Lung (tissue), 12 donors: ENCODE results near the gene SYNPR. TPM values are rescaled to one million over a fixed set of nuclear protein-coding genes. Genes with fewer than 3 reads are reported as not detected.

Experiments
- ATAC-seq: fragments of 200-7000 bp; cut with Tn5 transposase; one replicate; pipeline ENCODE4 v1.9.1; 2020; ENCODE audit warnings: moderate number of reproducible peaks; ENCODE audit not compliant: insufficient read depth, low FRiP score
- DNase-seq, 3 donors: peaks; one replicate each; pipeline ENCODE4 v3.0.0-alpha.2; 2013 to 2017
- H3K27ac ChIP-seq, 2 donors: one replicate each; pipeline ENCODE4 v1.5.1; 2013; ENCODE audit warnings: mild to moderate bottlenecking in 2 of 2, moderate library complexity in 2 of 2, control low read depth in 1 of 2, inconsistent platforms in 1 of 2, low read depth in 1 of 2, low read length in 1 of 2
- H3K27me3 ChIP-seq, 3 donors: one replicate each; pipeline ENCODE4 v1.5.1; 2013; ENCODE audit warnings: low read length in 2 of 3; ENCODE audit not compliant: control insufficient read depth in 3 of 3, insufficient read depth in 3 of 3
- H3K36me3 ChIP-seq, 4 donors: one replicate each; pipeline ENCODE4 v1.5.1; 2013; ENCODE audit warnings: low read length in 4 of 4, mild to moderate bottlenecking in 1 of 4, moderate library complexity in 1 of 4; ENCODE audit not compliant: control insufficient read depth in 4 of 4, insufficient read depth in 4 of 4
- H3K4me1 ChIP-seq, 5 donors: one replicate each; pipeline ENCODE4 v1.5.1; 2013; ENCODE audit warnings: low read length in 5 of 5, mild to moderate bottlenecking in 2 of 5, moderate library complexity in 1 of 5; ENCODE audit not compliant: control insufficient read depth in 5 of 5, insufficient read depth in 5 of 5
- H3K4me3 ChIP-seq: one replicate; pipeline ENCODE4 v1.5.1; 2013; ENCODE audit warnings: mild to moderate bottlenecking, control low read depth, moderate library complexity
- H3K9ac ChIP-seq, 2 donors: one replicate each; pipeline ENCODE4 v1.5.1; 2013; ENCODE audit warnings: low read length in 2 of 2, control low read depth in 1 of 2; ENCODE audit not compliant: insufficient read depth in 1 of 2
- H3K9me3 ChIP-seq, 4 donors: one replicate each; pipeline ENCODE4 v1.5.1; 2013; ENCODE audit warnings: low read length in 3 of 4, mild to moderate bottlenecking in 1 of 4, moderate library complexity in 1 of 4; ENCODE audit not compliant: control insufficient read depth in 4 of 4, insufficient read depth in 3 of 4
- WGBS, 2 donors: extraction: QIAGEN DNeasy Blood & Tissue Kit; methylation state at CpG; one replicate each; pipeline ENCODE4 v1.1.7; 2013; 5-methylcytosine and 5-hydroxymethylcytosine counted together
- polyA plus RNA-seq, 2 donors: library from polyadenylated mRNA; stranded (reverse); fragments of 200-250 nt; gene quantifications; one replicate each; pipeline ENCODE4 v1.2.1, GENCODE V29; 2013
- total RNA-seq, 2 donors: library from RNA; depleted of rRNA in 1 of 2; stranded (reverse); fragments of >200 nt in 1 of 2; gene quantifications; one replicate each; pipeline ENCODE4 v1.2.1, GENCODE V29; 2014 to 2021
- TF ChIP-seq, protein P1 (sequence below): IDR thresholded peaks from 2 replicates; pipeline ENCODE4 v1.5.1; 2012; ENCODE audit warnings: mild to moderate bottlenecking; ENCODE audit errors: control extremely low read depth, extremely low read depth
- donor health status: control.
- donor health status: control.
- donor health status: Bipolar disorder and iron deficiency.
- donor health status: healthy.
- donor health status: DM: yes; HTN: yes; CAD: no.

Gene SYNPR
- total and polyA plus RNA-seq, 4 donors: 0.43 TPM; not detected in 3

- H3K9ac ChIP-seq: no peak overlapping the region
- no peak for DNase-seq
- H3K4me3 ChIP-seq: no peak overlapping the region
- H3K4me1 ChIP-seq: no peaks in the 10 kb centered on the region
- no peaks in the 10 kb centered on the region for H3K27me3 ChIP-seq
- ATAC-seq: no peak
- no peaks in the 10 kb centered on the region for H3K36me3 ChIP-seq
- TF ChIP-seq, protein P1, sequence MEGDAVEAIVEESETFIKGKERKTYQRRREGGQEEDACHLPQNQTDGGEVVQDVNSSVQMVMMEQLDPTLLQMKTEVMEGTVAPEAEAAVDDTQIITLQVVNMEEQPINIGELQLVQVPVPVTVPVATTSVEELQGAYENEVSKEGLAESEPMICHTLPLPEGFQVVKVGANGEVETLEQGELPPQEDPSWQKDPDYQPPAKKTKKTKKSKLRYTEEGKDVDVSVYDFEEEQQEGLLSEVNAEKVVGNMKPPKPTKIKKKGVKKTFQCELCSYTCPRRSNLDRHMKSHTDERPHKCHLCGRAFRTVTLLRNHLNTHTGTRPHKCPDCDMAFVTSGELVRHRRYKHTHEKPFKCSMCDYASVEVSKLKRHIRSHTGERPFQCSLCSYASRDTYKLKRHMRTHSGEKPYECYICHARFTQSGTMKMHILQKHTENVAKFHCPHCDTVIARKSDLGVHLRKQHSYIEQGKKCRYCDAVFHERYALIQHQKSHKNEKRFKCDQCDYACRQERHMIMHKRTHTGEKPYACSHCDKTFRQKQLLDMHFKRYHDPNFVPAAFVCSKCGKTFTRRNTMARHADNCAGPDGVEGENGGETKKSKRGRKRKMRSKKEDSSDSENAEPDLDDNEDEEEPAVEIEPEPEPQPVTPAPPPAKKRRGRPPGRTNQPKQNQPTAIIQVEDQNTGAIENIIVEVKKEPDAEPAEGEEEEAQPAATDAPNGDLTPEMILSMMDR: no peak
- WGBS, 2 donors: 97% methylated on average over 1 of the region's 1 CpG
- no peaks in the 10 kb centered on the region for H3K9me3 ChIP-seq
- H3K27ac ChIP-seq: no peak overlapping the region
Measured at GRCh38 chr3:63494646-63495045, 216.5 kb downstream of the SYNPR start.

- Histone ChIP-seq H3K9ac (no peak overlapping the region), H3K4me3 (no peak overlapping the region), H3K36me3 (no peaks in the 10 kb centered on the region), H3K4me1 (no peaks in the 10 kb centered on the region), H3K9me3 (no peaks in the 10 kb centered on the region), H3K27me3 (no peaks in the 10 kb centered on the region), H3K27ac (no peak overlapping the region)
- ATAC-seq (no peak), DNase-seq (peak in 2 of 3 donors; percentile 6 to 15)
- 69 to 84% methylated on average over 2 of the region's 2 CpGs for WGBS, 2 donors
- TF ChIP-seq, protein P1: no peak
Measured at GRCh38 chr3:63497641-63498040, 219.5 kb downstream of the SYNPR start.

GRCh38 chr3:63500196-63500595, 222.1 kb downstream of the SYNPR start:
- no peaks in the 10 kb centered on the region for H3K4me1 ChIP-seq
- no peaks in the 10 kb centered on the region for H3K9me3 ChIP-seq
- WGBS, 2 donors: 88 to 91% methylated on average over 5 of the region's 5 CpGs
- DNase-seq (no peak), ATAC-seq (no peak)
- no peaks in the 10 kb centered on the region for H3K36me3 ChIP-seq
- no peaks in the 10 kb centered on the region for H3K27me3 ChIP-seq
- TF ChIP-seq, protein P1: no peak
- no peak overlapping the region for H3K27ac ChIP-seq
- H3K9ac ChIP-seq: no peak overlapping the region
- H3K4me3 ChIP-seq: no peak overlapping the region

GRCh38 chr3:63508305-63508704, 230.2 kb downstream of the SYNPR start:
- ATAC-seq (no peak), DNase-seq (no peak)
- no peak overlapping the region for H3K9ac ChIP-seq
- no peaks in the 10 kb centered on the region for H3K36me3 ChIP-seq
- no peaks in the 10 kb centered on the region for H3K4me1 ChIP-seq
- TF ChIP-seq, protein P1: no peak
- H3K9me3 ChIP-seq: no peaks in the 10 kb centered on the region
- H3K27ac ChIP-seq: no peak overlapping the region
- no peak overlapping the region for H3K4me3 ChIP-seq
- WGBS, 2 donors: 71 to 75% methylated on average over 1 of the region's 1 CpG
- H3K27me3 ChIP-seq: no peaks in the 10 kb centered on the region
